Activated CD8-positive, alpha-beta memory T cell treated with anti-CD3 and anti-CD28 coated beads, Interleukin-2, amount 50 U/mL, for 4 hours (primary cell): ENCODE data around the gene CCDC80.
"Not testable (repeated sequence)": the region's sequence is repeated elsewhere in the genome, so short reads cannot be mapped to it uniquely, and the experiment has no call there.

ENCODE experiments used
- DNase-seq: peaks from one replicate; pipeline ENCODE4 v3.0.0-alpha.2; 2020

CCDC80 gene

DNA sequence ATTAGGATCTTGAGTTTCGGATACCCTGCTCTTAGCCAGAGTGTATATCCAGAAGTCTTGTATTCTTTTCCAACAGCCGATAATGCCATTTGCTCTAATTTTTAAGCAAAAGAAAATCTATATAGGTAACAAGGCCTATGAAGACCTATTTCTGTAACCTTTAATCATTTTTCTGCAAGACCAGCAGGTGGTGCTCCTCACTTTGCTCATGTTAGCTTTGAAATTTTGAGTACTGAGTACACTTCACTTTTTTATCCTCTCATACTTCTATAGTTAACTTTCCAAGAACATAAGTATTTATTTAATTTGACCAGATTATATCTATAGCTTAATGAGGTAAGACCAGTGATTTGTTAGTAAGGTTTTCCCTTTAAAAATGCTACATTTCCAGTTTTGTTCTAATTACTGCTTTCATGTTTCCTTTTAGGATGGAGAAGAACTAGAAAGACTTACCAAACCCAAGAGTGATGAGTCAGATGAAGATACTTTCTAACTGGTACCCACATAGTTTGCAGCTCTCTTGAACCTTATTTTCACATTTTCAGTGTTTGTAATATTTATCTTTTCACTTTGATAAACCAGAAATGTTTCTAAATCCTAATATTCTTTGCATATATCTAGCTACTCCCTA is 58.6 kb downstream of the CCDC80 start:
- peak; percentile 17 for DNase-seq

GRCh38 chr3:112579697-112580096 is 61.2 kb downstream of the CCDC80 start:
- DNase-seq = no peak

- DNase-seq = no peak
These were observed 61.7 kb downstream of the CCDC80 start for GRCh38 chr3:112579232-112579631.

DNA sequence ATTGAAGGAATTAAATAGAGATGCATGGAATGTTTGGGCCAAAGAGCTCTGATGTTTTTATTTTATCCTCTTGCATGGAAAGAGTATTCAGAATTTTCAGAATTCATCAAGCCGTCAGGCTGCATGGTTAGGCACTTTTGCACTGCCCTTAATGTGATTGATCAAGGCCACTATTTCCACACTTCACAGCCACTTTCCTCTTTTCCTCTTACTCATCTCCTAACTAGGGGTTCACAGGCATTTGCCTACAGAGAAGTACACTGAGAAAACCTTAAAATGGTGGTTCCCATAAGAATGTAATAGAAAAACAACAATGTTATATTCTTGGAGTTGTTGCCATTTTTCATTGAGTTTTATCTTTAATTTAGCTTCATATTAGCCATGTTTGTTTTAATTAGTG is 68.2 kb downstream of the CCDC80 start:
- no peak for DNase-seq

GRCh38 chr3:112569265-112569664 is 71.7 kb downstream of the CCDC80 start:
- no peak for DNase-seq

GRCh38 chr3:112568642-112569041 is 72.3 kb downstream of the CCDC80 start:
- no peak for DNase-seq

DNA sequence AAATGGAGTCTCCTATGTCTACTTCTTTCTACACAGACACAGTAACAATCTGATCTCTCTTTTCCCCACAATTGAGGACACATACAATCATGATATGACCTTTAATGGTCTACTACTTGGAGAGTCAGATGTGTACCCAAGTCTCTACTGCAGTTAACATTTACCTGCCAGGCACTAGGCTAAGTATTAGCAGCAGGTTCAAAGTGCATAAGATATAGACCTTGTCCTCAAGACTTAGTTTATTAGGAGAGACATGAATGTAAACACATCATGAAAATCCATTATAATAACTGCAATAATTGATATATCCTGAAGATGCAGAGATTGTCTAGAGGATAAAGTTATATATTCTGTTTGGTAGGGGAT is 76.0 kb downstream of the CCDC80 start:
- DNase-seq = no peak

DNA sequence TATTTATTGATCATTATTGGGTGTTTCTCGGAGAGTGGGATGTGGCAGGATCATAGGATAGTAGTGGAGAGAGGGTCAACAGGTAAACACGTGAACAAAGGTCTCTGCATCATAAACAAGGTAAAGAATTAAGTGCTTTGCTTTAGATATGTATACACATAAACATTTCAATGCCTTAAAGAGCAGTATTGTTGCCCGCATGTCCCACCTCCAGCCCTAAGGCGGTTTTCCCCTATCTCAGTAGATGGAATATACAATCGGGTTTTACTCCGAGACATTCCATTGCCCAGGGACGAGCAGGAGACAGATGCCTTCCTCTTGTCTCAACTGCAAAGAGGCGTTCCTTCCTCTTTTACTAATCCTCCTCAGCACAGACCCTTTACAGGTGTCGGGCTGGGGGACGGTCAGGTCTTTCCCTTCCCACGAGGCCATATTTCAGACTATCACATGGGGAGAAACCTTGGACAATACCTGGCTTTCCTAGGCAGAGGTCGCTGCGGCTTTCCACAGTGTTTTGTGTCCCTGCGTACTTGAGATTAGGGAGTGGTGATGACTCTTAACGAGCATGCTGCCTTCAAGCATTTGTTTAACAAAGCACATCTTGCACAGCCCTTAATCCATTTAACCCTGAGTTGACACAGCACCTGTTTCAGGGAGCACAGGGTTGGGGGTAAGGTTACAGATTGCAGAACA is 76.5 kb downstream of the CCDC80 start:
- not testable (repeated sequence) for DNase-seq

DNA sequence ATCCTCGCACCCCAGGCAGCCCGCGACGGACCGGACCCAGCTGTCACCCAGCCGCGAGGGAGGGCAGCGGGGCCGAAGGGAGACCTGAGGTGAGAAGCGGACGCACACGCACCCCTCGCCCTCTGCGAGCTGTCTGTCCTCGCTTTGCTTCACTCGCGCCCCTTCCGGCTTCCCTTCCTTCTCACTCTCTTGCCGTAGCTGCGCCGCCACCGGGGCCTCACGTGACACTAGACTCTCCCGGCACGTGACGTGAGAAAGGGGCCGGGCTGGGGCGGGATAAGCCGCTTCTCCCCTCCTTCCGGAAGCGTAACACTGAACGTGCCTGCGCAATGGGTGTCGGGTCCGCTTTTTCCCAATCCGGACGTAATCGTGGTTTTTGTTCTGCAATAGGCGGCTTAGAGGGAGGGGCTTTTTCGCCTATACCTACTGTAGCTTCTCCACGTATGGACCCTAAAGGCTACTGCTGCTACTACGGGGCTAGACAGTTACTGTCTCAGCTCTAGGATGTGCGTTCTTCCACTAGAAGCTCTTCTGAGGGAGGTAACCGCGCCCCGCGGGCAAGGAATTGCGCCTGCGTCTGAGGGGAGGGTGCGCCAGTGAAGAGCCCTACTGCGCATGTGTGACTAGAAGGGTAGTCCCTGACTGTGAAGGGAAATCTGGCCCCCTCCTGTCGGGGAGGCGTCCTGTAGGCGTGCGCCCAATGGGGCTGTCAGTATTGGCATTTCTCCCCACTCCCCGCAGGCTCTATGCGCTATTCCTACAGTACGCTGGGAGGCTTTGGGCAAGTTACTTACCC is 79.0 kb downstream of the CCDC80 start, which contains the start of the genes ATG3 and SLC35A5:
TSS of gene ATG3 (minus strand) at position 229 of the 796 bp plus-strand sequence. CDS start 434 bp downstream, outside the sequence.
TSS of gene SLC35A5 (plus strand) at position 312 of the 796 bp plus-strand sequence. CDS start 1,359 bp downstream, outside the sequence.
- peak; percentile 98 for DNase-seq

DNA sequence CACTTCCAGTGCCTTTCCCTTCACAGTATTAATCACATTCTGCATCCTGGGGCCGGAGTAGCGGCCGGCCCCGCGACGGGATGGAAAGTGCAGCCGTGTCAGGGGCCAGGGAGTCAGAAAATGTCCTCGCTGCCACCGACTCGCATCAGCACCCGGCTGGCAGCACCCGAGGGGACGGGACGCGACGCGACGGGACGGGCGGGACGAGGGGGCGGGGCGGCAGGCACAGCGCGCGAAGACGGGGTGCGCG is 79.5 kb downstream of the CCDC80 start:
- DNase-seq = peak; percentile 79

DNA sequence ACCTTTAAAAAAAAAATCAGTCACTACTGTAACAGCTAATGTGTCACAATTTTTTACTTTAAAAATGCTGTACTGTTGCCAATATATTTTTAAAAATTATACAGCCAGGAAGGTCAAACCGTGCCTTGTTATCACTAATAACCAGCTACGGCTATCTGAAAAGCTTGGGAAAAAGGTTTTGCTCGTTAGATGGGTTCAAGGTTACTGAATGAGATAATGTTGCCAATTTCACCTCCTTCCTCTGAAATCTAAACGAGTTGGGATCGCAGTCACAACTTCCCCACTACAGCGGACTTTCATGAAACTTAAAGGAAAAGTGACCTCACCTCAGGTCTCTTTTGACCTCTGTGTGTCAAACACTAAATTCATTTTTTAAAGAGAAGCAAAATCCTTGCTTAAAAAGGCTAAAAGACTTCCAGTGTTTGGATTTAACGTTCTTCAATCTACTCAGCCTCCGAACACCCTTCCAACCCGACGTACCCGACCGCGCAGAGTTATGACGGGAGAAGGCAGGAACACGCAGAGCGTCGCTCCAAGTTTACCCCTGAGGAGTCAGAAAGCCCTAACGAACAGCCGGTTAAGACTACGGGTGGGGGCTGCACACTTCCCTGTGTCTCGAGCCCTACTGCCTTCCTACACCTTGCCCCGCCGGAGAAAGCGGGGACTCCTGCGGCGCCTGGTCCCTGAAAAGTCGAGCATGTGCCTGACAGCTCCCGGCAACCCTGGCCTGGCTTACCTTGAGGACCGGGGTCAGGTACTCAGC is 80.0 kb downstream of the CCDC80 start:
- peak; percentile 64 for DNase-seq

- DNase-seq = no peak
These were observed 80.6 kb downstream of the CCDC80 start for GRCh38 chr3:112560307-112560706.

DNA sequence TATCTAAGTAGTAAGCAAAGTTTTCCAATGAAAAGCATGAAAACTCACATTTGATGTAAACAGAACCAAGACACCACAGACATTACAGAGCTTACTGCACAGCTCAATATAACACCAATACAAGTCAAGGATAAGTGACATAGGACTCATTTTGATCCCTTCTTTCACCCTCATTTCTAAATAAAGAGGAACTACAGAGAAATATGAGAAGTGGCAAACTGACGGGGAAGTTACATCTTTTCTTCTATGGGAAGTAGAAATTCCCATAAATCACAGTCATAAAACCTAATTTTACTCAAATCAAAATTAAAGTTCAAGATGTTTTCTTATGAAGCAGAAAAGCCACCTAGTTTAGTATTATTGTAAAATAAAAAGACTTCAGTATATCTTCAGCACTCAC is 83.0 kb downstream of the CCDC80 start:
- DNase-seq = no peak

GRCh38 chr3:112555535-112556170 is 85.3 kb downstream of the CCDC80 start:
- no peak for DNase-seq

- DNase-seq = no peak
These were observed 90.1 kb downstream of the CCDC80 start for GRCh38 chr3:112550859-112551258.
